ENCODE measurements around the gene USF3.

USF3 gene

DNA sequence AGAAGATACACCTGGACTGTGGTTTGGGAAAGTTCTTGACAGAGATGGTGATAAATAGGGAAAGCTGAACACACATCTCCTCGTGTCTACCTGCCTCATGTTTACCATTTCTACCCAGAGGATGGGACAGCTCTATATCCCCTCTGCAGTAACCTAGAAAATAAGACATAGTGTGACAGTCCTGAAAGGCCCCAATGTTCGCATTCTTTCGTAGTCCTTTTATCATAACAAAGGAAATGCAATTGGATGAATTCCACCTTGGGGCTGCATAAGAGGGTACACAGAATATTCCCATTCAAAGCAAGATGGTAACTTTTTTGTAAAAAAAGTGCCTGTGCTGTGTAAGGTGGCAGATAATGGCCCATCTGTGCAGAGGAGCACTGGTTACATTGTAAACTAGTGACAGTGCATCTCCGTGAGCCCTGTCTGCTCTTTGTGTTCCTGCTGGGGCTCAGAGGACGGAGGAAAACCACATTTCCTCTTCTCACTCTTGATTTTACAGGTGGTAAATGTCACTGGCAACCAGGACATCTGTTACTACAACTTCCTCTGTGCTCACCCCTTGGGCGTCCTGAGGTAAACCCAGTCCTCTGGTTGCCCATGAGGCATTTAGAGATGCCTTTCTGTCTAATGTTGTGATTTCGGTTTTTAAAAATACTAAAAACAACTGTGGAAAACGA, 89.8 kb downstream of the USF3 start:
- no peak for DNase-seq

DNA sequence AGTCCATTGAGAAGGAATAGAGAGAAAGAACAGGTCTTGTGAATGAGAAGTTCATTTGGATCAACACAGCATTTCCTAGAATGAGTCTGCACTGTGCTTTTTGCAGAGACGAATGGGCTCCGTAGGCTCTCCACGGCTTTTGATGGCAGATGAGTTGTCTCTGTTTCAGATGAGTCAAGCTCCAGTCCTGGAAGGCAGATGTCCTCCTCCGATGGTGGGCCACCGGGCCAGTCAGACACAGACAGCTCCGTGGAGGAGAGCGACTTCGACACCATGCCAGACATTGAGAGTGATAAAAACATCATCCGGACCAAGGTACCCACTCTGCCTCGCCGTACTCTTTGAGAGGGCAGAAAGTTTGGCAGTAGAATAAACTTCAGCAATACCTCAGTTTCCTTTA, 93.6 kb downstream of the USF3 start:
- DNase-seq: no peak

DNA sequence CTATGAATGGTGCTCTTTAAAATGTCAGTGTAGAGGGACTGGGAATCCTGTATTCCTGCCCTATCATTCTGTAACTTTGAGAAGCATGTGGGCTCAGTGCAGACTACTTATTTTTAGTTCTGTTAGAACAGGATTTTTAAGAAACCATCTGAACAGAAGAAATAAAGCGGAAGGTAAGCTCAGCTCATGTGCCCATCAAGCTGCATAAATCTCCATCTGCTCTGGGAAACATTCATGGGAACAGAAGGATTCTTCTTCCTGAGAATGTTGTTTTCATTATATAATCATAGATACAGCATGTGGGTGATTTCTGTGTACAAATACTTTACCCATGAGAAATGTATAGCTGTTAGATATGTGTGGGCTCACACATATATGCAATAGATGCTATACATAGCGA, 94.2 kb downstream of the USF3 start:
- DNase-seq: peak in 1 of 2 donors; percentile 23

DNA sequence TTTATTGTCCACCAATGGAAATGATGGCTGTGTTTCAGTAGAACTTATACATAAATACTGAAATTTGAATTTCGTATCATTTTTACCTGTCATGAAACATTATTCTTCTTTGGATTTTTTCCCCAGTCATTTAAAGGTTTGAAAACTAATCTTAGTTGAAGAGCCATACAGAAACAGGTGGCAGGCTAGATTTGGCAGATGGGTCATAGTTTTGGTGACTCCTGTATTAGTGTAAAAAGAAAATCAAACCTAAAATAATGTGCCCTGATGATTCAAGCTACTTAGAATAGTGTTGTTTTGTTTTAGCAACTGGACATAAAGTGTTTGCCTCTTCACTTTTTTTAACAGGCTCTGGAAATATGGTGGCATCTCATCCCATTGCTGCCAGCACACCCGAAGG, 95.2 kb downstream of the USF3 start:
- no peak for DNase-seq

DNA sequence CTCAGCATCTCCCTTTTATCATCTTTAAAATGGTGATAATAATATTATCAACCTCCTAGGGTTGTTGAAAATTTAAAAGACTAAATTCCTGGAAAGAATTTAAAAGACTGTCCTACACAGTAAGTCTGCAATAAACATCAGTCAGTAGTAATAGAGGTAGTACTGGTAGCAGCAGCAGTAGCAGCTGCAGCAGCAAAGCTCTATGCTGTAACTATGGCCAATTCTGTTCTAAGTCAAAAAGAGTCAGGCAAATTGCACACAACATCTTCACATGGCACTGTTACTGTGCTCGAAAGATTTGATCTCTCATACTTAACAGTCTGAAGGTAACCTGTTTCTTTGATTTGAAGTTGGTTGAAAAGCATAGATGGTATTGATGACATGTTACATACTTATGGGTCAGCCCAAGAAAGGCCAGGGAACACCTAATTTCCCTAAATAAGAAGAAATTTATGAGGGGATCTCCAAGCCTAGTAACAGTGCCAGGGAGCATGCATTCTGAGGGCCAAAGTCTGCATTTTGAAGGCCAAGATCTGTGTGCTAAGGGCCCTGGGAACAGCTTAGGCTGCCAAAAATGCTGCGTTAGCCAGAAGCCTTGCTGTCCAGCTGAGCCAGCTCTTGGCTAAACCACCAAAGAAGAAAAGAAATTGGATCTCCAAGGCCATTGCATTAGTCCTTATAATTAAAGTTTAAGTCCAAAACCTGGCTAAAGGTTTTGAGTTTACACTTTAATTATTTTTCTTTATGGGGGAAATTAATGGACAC, 95.8 kb downstream of the USF3 start:
- peak in 1 of 2 donors; percentile 39 for DNase-seq

All from hippocampal formation (tissue), 2 donors.